Activated naive CD4-positive, alpha-beta T cell treated with anti-CD3 and anti-CD28 coated beads, Interleukin-2, amount 50 U/mL, for 24 hours (primary cell): ENCODE data around the gene HMGCLL1.

Experiments used
- H3K27ac Mint-ChIP-seq: one replicate; pipeline ENCODE4 v1.8.0; 2021; ENCODE audit warnings: mild to moderate bottlenecking, mixed read lengths
- H3K27me3 Mint-ChIP-seq: one replicate; pipeline ENCODE4 v1.8.0; 2021; ENCODE audit warnings: mixed read lengths
- H3K36me3 Mint-ChIP-seq: one replicate; pipeline ENCODE4 v1.8.0; 2021; ENCODE audit warnings: mixed read lengths
- H3K4me1 Mint-ChIP-seq: one replicate; pipeline ENCODE4 v1.8.0; 2021; ENCODE audit warnings: mixed read lengths
- H3K4me3 Mint-ChIP-seq: one replicate; pipeline ENCODE4 v1.8.0; 2021; ENCODE audit warnings: mild to moderate bottlenecking, mixed read lengths
- H3K9me3 Mint-ChIP-seq: one replicate; pipeline ENCODE4 v1.8.0; 2021; ENCODE audit warnings: mixed read lengths

HMGCLL1 gene

DNA sequence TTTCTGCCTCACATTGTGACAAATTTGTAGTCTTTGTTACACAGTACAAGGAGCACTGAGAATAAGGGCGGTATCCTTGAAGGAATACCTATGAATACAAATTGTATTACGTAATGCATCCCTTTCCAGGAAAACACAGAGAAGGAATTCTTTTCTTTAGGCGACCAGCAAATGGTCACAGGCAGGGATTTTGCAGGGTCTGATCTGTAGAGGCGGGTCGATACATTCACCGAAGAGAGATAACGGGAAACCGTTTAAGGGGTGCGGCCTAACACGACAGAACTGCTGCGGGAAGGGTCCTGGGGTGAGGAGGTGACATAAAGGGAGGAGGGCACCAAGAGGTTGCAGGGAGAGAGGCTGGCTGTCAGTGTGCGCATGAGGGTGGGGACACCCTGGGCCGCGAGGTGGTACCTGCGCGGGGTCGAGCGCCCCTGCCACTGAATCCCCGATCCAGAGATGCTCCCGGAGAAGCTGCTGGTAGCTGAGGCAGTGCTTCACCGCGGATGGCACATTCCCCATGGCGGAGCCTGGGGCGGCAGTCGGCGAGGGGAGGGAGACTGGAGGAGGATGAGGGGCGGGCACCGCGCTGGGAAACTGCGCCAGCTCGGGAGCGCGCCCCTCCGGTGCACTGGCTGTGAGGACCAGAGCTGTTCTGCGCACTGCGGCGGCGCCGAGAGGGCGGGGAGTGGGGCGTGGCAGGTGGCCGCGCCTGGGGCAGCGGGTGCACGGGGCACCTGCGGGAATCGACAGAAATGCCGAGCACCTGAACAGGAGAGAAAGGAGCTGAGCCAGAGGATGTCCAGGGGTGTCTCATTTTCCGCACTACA lies at the start of gene HMGCLL1:
HMGCLL1 (minus strand) TSS at position 656 of the 827 bp plus-strand sequence; CDS start at position 519, 137 bp downstream.
- no peaks in the 10 kb centered on the region for H3K36me3 Mint-ChIP-seq
- no peak within 1 kb of the TSS for H3K4me3 Mint-ChIP-seq
- H3K27me3 Mint-ChIP-seq = peaks cover 7% of the 10 kb centered on the region
- H3K4me1 Mint-ChIP-seq = no peaks in the 10 kb centered on the region
- H3K9me3 Mint-ChIP-seq = peaks cover 16% of the 10 kb centered on the region
- no peak within 1 kb of the TSS for H3K27ac Mint-ChIP-seq

DNA sequence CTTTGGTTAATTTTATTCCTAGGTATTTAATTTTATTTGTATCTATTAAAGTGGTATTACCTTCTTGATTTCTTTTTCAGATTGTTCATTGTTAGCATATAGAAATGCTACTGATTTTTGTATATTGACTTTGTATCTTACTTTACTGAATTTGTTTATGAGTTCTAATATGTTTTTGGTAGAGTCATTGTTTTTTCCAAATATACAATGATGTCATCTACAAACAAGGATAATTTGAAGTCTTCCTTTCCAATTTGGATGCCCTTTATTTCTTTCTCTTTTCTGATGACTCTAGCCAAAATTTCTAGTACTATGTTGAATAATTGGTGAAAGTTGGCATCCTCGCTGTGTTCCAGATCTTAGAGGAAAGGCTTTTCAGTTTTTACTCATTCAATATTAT lies 43.0 kb upstream of the HMGCLL1 start:
- H3K27me3 Mint-ChIP-seq = no peaks in the 10 kb centered on the region
- no peak overlapping the region for H3K27ac Mint-ChIP-seq
- peaks cover 23% of the 10 kb centered on the region for H3K9me3 Mint-ChIP-seq
- H3K4me1 Mint-ChIP-seq = no peaks in the 10 kb centered on the region
- no peak overlapping the region for H3K4me3 Mint-ChIP-seq
- H3K36me3 Mint-ChIP-seq = no peaks in the 10 kb centered on the region

DNA sequence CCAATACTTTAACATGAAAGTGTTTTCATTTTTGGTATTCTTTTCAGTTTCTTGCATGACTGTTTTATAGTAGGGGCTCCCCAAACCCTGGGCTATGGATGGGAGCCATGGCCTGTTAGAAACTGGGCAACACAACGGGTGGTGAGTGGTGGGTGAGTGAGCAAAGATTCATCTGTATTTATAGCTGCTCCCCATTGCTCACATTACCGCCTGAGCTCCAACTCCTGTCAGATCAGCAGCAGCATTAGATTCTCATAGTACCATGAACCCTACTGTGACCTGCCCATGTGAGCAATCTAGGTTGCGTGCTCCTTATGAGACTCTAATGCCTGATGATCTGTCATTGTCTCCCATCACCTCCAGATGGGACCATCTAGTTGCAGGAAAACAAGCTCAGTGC lies 42.3 kb upstream of the HMGCLL1 start:
- H3K9me3 Mint-ChIP-seq = peaks cover 23% of the 10 kb centered on the region
- H3K36me3 Mint-ChIP-seq = no peaks in the 10 kb centered on the region
- H3K4me1 Mint-ChIP-seq = no peaks in the 10 kb centered on the region
- H3K27ac Mint-ChIP-seq = no peak overlapping the region
- no peaks in the 10 kb centered on the region for H3K27me3 Mint-ChIP-seq
- no peak overlapping the region for H3K4me3 Mint-ChIP-seq

DNA sequence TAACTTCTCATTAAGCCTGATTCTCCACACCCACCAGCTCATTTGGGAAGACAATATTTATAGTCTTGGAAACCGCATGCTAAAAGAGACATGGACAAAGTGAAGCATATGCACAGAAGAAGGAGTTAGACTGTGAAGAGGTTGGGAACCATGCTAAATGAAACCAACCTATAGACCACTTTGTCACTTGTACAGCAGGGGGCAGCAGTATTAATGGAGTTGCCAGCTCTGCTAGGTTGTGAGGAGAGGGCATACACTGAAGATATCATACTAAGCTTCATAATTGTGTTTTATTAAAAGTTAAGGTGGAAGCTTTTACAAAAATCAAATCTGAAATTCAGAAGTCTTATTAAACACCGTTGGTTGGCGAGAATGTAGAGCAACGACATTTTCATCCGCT lies 38.3 kb upstream of the HMGCLL1 start:
- H3K4me1 Mint-ChIP-seq = no peaks in the 10 kb centered on the region
- H3K27ac Mint-ChIP-seq = no peak overlapping the region
- no peaks in the 10 kb centered on the region for H3K36me3 Mint-ChIP-seq
- H3K27me3 Mint-ChIP-seq = no peaks in the 10 kb centered on the region
- no peak overlapping the region for H3K4me3 Mint-ChIP-seq
- peaks cover 27% of the 10 kb centered on the region for H3K9me3 Mint-ChIP-seq

DNA sequence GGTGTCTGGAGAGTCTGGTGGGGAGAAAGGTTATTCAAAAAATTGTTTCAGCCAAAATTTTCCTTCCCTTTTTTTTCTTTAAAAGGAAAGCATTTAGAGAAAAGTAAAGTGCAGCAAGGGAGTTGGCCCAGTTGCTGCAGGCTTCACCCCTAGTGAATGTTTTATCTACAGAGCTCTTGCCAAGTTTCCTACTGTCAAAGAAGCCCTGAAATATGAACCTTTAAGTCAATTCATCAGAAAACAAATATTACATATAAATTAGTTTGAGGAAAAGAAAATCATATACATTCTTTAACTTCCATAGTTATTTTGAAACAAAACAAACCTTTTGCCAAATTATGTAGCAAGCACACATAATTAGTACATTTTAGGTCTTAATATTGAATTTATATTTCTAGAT lies 25.0 kb upstream of the HMGCLL1 start:
- Mint-ChIP-seq H3K9me3 (peaks cover 6% of the 10 kb centered on the region), H3K27me3 (no peaks in the 10 kb centered on the region), H3K36me3 (no peaks in the 10 kb centered on the region), H3K27ac (no peak overlapping the region), H3K4me1 (no peaks in the 10 kb centered on the region), H3K4me3 (no peak overlapping the region)

DNA sequence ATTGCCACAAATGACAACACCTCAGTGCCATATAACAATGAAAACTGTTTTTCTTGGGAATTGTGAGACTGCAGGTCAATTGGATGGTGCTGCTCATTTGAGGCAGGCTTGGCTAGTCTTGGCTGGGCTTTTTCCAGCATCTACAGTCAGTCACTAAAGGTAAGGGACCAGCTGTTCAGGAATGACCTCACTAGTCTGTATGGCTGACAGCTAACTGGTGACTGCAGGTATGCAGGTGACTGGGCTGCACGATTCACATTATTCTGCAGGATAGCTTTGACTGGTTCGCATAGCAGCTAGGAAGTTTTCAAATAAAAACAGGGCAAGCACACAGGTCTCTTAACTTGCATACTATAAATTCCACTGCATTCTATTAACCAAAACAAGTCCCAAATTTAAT lies 22.1 kb upstream of the HMGCLL1 start:
- Mint-ChIP-seq H3K27ac (no peak overlapping the region), H3K9me3 (no peaks in the 10 kb centered on the region), H3K4me1 (no peaks in the 10 kb centered on the region), H3K36me3 (no peaks in the 10 kb centered on the region), H3K27me3 (no peaks in the 10 kb centered on the region), H3K4me3 (no peak overlapping the region)

DNA sequence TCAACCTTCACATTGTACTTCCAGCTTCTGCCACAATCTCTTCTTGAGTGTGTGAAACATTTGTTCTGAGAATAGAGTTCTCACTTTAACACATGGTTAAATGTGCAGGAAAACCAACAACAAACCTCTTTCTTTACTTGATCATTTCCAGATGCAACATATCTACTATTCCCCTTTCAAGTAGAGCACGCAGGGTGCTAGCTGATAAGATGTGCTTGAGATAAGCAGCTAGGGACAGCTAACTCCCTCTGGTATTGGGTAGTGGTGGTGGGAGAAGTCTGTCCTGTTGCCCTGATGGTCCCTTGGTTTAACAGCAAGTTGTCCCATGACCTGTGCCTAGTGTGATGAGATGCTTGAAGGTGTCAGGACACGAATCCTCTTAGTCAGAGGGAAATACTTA lies 15.4 kb upstream of the HMGCLL1 start:
- no peaks in the 10 kb centered on the region for H3K27me3 Mint-ChIP-seq
- no peaks in the 10 kb centered on the region for H3K36me3 Mint-ChIP-seq
- H3K9me3 Mint-ChIP-seq = no peaks in the 10 kb centered on the region
- no peaks in the 10 kb centered on the region for H3K4me1 Mint-ChIP-seq
- H3K4me3 Mint-ChIP-seq = no peak overlapping the region
- H3K27ac Mint-ChIP-seq = no peak overlapping the region

DNA sequence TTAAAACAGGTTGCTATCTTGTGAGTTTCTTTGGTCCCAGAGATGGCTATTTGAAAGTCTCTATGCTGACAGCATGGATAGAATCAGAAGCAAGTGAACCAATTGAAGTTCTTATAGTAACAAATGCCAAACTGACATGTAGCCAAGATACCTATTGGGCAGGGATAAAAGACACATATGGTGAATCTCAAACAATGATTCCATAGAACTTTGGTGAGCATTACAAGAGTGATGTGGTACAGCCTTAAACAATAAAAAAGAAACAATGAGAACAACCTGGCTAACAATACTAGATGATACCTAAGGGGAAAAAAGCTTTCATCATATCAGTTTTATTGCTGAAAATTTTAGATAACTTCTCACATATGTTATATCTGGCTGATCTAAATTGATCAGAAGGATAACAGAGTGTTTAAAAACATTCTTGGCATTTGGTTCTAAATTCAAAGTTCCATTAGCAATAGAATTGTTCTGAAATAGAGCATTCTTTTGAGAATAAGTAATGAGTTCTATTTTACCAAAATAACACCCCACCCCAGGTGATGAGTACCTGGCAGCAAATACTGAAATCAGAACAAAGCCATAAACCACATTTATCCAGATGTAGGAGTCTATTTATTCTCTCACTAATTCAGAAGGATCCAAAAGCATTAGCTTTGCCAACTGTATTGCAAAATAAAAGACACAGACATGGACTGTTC lies 5.8 kb upstream of the HMGCLL1 start:
- H3K27me3 Mint-ChIP-seq = no peaks in the 10 kb centered on the region
- H3K9me3 Mint-ChIP-seq = peaks cover 5% of the 10 kb centered on the region
- no peak overlapping the region for H3K4me3 Mint-ChIP-seq
- no peaks in the 10 kb centered on the region for H3K4me1 Mint-ChIP-seq
- no peak overlapping the region for H3K27ac Mint-ChIP-seq
- no peaks in the 10 kb centered on the region for H3K36me3 Mint-ChIP-seq

DNA sequence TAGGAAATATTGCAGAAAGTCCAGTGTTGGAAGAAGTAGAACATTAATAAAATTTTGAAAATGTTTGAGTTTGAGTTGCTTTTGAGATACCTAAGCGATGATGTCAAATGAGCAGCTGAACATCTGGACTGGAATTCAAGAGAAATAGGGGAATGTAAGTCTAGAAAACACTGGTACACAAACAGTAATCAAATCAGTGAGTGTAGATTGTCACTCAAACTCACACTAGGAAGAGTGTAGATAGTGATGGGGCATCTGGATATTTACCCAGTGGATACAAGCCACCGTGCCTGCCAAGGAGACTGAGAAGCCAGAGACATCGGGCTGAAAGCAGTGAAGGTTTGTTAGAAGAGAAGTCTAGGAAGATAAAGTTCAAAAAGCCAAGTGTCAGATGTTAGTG lies 2.2 kb downstream of the HMGCLL1 start:
- peaks cover 18% of the 10 kb centered on the region for H3K9me3 Mint-ChIP-seq
- peaks cover 7% of the 10 kb centered on the region for H3K27me3 Mint-ChIP-seq
- no peak overlapping the region for H3K4me3 Mint-ChIP-seq
- H3K36me3 Mint-ChIP-seq = no peaks in the 10 kb centered on the region
- H3K27ac Mint-ChIP-seq = no peak overlapping the region
- H3K4me1 Mint-ChIP-seq = no peaks in the 10 kb centered on the region

DNA sequence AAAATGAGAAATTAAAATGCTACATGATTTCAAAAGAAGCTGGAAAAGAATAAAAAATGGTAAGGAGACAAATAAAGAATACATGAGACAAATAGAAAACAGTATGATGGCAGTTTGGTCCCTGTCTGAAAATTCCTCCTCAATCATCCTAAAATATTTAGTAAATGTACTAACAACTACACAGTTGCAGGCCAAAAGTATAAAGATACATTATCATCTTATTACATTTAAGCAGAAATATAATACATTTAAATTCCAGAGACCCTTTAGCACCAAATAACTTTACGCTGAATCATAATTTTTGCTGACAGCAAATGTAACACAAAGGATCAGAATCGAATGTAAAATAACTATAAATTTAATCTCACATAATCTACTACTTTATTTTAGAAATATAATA lies 4.4 kb downstream of the HMGCLL1 start:
- H3K36me3 Mint-ChIP-seq = no peaks in the 10 kb centered on the region
- peaks cover 22% of the 10 kb centered on the region for H3K9me3 Mint-ChIP-seq
- no peak overlapping the region for H3K4me3 Mint-ChIP-seq
- H3K4me1 Mint-ChIP-seq = no peaks in the 10 kb centered on the region
- peaks cover 7% of the 10 kb centered on the region for H3K27me3 Mint-ChIP-seq
- H3K27ac Mint-ChIP-seq = no peak overlapping the region

DNA sequence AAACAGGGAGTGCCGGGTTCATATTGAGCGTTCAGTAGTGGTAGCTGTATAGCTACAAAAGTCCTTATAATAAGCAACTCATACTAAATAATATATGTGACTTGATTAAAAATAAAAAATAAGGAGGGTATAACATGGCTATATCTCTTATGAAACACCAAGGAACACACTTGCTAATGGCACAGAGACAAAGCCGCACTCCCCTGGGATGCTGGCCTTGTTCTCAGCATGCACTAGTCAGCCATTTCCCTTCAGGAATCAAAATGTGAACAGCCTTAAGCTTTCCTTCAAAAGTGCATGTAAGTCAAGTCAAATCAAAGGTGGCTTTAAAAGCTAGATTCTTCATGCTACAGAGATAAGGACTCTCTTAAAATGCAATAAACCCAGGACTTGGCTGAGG lies 9.4 kb downstream of the HMGCLL1 start:
- Mint-ChIP-seq H3K36me3 (no peaks in the 10 kb centered on the region), H3K27ac (no peak overlapping the region), H3K4me1 (no peaks in the 10 kb centered on the region), H3K4me3 (no peak overlapping the region), H3K27me3 (no peaks in the 10 kb centered on the region), H3K9me3 (peaks cover 11% of the 10 kb centered on the region)

DNA sequence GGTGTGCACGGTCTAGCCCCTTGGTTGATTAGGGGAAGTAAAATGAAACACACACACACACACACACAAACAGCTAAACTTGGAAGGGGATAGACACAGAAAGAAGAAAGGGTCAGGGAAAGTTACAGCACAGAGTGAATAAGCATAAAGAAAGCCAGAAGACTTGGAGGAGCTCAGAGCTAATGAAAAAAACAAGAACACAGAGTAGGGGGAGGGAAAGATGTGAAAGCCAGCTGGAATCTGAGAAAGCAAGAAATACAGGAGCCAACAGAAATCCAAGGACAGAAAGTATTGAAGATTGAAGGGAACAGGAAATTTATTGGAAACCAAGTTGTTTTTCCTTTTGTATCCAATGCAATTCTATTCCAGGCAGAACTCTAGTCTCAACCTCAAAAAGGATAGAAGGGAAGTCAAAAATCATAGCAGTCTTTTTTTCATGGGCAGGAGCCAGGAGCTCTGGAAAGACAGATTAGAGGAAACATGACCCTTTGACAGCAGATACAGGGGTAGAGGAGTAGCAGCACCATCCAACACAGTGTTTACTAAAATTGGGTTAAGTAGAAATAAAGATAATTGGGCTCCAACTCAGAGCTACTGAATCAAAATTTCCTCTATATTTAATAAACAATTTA lies 10.1 kb downstream of the HMGCLL1 start:
- Mint-ChIP-seq H3K27me3 (no peaks in the 10 kb centered on the region), H3K36me3 (no peaks in the 10 kb centered on the region), H3K4me1 (no peaks in the 10 kb centered on the region), H3K4me3 (no peak overlapping the region), H3K27ac (no peak overlapping the region), H3K9me3 (peaks cover 11% of the 10 kb centered on the region)

DNA sequence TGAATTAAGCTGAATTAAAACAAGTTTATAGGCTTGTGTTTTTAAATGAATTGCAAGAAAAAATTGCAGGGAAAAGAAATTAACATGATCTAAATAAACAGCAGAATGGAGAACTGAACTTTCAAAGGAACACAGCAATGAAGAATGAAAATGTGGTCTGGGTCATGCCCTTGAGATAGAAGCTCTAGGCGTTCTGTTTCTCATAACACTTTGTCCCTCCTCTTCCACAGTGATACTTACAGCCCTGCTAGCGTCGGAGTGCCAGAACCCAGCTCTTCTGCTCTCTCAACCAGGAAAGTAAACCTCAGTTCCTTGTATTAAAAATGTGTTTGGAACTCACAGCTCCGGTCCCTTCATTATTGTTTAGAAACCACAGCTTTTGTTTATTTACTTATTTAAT lies 11.4 kb downstream of the HMGCLL1 start:
- no peaks in the 10 kb centered on the region for H3K27me3 Mint-ChIP-seq
- no peaks in the 10 kb centered on the region for H3K36me3 Mint-ChIP-seq
- no peak overlapping the region for H3K4me3 Mint-ChIP-seq
- no peak overlapping the region for H3K27ac Mint-ChIP-seq
- no peaks in the 10 kb centered on the region for H3K4me1 Mint-ChIP-seq
- peaks cover 6% of the 10 kb centered on the region for H3K9me3 Mint-ChIP-seq

DNA sequence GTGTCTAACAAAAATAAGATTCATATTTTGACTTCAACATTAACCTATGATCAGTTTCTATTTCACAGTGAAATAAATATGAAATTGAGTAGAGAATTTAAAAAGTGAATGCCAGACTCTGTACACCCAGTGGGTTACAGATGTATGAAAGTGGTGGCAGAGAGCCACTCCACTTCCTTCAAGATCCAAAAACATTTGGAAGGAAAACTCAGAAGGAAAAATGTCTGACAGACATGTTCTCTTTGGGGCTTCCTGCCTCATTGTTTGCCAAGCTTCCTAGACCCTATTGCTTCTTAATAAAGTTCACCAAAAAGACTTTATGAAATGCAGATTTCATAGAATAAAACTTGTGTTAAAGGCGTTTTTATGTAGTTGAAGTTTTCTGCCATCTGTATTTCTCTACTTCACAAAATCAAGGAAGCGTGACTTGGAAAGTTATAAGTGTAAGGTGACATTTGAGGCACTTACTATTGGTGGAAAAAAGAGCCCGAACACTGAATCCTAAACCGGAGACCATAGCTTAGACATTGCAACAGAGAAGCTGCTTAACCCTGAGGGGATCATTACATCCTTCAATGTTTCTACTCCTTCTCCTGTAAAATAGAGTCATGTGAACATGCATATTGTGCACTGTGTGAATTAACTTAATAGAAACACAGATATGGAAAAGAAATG lies 12.8 kb downstream of the HMGCLL1 start:
- peaks cover 6% of the 10 kb centered on the region for H3K9me3 Mint-ChIP-seq
- no peak overlapping the region for H3K27ac Mint-ChIP-seq
- H3K4me3 Mint-ChIP-seq = no peak overlapping the region
- H3K27me3 Mint-ChIP-seq = no peaks in the 10 kb centered on the region
- no peaks in the 10 kb centered on the region for H3K4me1 Mint-ChIP-seq
- H3K36me3 Mint-ChIP-seq = no peaks in the 10 kb centered on the region

DNA sequence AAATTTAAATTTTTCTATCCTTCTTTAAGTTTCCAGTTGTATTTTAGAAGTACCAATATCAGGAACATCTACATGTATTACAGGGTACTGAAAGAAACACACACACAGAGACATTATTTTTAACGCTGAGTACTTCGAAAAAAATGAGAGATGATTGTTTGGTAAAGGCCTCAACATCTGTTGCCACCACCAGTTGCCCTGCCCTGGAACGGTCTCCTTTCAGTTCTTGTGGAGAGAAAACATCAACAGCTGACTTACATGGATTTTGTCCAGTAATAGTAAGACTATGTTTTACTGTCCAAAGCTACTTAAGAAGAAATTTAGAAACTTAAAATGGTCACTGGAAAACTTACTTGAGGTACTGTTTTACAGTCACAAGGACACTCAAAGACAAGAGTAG lies 16.7 kb downstream of the HMGCLL1 start:
- Mint-ChIP-seq H3K4me3 (no peak overlapping the region), H3K27ac (no peak overlapping the region), H3K27me3 (no peaks in the 10 kb centered on the region), H3K4me1 (no peaks in the 10 kb centered on the region), H3K9me3 (no peaks in the 10 kb centered on the region), H3K36me3 (no peaks in the 10 kb centered on the region)
